NCI-H345 treated with DMSO at 0.1 percent for 48 hours (cell line): ENCODE data around the gene TBC1D22A.

Source experiments
- DNase-seq: peaks from one replicate; lab custom pipeline; 2025; ENCODE audit not compliant: unreplicated experiment; lab: John Stamatoyannopoulos, UW

Gene TBC1D22A

DNA sequence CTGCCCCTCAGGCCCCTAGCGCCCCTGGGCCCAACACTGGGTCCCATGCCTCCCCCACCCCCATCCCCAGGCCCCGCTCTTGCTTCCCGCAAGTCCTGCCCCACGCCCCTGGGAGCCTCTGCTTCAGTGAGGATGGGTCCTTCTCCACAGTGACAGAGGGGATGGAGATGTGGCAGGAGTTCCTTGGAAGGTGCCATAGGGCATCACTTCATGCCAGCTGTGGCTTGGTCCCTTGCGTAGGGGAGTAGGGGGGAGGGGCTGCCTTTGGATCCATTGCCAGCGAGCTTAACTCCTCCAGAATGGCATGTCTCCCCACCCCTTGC lies 9.5 kb upstream of the TBC1D22A start:
- DNase-seq: no peak

DNA sequence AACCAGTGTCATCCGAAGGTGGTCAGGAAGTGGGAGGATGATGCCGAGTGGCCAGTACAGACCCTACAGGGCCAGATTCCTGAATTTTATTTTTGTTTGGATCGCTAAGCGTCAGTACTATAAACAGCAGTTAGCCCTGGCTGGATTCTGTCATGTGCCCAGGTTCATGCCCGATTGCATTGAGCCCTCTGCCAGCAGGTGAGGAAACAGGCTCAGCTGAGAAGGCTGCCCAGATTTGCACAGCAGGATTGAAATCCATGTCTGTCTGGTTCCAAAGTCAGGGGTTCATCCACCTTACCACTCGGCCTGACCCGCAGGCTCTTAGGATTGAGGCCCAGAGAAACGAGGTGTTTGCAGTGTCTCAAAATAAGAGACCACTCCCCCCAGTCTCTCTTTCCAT lies 9.1 kb upstream of the TBC1D22A start:
- no peak for DNase-seq

DNA sequence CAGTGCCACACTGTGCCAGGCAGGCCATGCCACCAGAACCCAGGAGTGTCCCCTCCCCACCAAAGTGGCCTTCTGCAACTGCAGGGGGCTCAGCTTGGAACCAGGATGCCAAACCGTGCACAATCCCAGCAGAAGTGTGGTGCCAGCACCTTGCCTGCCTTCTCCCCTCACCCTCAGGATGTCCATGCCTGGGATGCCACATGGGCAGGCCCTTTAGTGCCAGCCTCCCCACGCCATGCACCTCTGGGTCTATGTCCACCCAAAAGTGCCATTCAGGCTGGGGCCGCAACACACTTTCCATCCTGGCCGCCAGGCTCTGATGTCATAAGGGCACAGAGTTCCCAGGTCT lies 8.7 kb upstream of the TBC1D22A start:
- DNase-seq: no peak

DNA sequence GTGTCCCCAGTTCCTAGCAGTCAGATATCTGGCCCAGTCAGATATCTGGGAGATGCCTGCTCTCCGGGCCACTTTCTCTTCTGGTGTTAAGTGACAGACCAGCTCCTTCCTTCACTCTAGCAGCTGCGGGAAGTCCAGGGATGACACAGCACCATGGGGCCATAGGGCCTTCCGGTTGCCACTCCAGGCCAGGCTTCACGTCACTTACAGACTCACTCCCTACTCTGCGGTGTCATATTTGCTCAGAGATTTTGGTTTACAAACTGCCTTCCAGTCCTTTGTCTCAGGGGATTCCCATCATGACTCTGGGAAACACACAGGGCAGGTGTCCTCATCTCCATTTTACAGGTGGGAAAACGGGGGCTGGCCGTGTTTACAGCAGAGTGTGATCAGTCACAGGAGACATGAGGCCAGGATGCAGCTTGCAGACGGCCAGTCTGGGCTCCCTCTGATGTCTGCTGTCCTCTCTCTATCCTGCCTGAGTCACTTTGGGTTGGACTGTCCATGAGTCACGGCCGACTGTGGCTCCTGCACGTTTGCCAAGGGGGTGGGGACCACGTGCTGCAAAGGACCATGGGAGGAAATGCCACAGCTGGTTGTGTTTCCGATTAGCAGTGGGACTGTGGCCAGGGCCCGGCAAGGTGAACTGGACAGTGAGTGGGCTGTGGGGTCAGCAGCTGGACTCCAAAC lies 8.2 kb upstream of the TBC1D22A start:
- DNase-seq: no peak

DNA sequence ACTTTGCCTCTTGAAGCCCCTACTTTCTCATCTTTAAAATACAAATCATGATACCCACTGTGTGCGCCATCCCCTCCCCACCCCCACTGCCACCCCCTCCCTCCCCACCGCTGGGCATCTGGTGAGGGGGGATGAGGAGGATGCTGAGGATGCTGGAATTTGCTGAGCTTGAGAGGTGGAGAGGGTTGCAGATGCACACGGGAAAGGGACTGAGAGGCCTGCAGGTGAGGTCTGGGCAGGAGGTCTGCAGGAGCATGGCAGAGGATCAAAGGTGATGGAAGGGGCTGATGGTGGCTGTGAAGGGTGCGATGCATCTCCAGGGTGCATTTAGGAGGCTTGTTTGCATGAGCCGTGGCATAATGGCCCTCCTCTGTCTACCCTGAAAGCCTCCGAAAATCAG lies 7.6 kb upstream of the TBC1D22A start:
- no peak for DNase-seq

DNA sequence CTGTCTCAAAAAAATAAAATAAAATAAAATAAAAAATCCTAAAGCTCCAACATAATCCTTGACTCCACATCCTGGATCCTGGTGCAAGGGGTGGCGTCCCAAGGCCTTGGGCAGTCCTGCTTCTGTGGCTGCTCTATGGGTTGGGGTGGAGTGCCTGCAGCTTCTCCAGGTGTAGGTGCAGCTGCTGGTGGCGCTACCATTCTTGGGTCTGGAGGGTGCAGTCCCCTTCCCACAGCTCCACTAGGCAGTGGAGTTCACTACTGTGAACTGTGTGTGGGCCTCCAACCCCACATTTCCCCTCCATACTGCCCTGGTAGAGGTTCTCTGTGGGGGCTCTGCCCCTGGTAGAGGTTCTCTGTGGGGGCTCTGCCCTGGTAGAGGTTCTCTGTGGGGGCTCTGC lies 6.9 kb upstream of the TBC1D22A start:
- DNase-seq: no peak

DNA sequence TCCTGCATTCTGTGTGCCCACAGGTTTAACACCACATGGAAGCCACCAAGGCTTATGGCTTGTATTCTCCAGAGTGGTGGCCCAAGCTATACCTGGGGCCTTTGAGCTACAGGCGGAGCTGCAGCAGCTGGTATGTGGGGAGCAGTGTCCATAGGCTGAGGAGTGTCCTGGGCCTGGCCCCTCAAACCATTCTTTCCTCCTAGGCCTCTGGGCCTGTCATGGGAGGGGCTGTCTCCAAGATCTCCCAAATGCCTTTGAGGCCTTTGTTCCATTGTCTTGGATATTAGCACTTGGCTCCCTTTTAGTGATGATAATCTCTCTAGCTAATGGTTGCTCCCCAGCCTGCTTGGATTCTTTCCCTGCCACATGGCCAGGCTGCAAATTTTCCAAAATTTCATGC lies 6.4 kb upstream of the TBC1D22A start:
- DNase-seq: no peak

DNA sequence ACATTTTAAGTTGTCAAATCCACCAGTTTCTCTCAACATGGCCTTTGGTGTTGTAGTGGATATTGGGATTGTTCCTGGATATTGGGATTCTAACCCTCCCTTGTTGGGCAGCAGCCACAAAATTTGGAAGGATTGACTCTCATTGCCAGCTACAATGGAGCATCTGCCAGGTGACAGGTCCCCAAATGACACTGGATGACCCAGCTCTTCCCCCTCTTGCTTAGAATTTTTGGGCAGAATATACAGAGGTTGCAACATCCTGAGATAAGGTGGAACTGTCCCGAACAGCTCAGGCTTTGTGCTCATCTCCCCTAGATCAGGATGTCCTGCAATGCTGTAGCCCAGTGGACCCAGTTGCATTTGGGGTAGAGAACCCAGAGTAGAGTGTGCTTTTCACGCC lies 5.3 kb upstream of the TBC1D22A start:
- no peak for DNase-seq

DNA sequence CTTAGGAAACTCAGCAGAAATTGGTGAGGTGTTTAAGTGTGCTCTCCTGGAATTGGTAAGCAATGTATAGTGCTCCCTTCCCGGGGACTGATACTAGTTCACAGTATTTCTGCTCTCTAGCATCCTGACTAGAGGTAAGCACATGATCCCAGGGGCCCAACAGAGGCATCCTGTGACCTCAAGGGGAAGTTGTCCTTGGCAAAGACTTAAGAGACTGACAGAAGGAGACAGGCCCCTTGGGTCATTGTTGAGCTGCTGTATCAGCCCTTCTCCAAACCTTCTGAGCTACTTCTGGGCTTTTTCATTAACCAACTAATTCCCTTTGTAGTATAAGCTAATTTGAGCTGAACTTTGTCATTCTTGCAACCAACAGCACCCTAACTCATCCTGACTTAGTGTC lies 4.3 kb upstream of the TBC1D22A start:
- no peak for DNase-seq

DNA sequence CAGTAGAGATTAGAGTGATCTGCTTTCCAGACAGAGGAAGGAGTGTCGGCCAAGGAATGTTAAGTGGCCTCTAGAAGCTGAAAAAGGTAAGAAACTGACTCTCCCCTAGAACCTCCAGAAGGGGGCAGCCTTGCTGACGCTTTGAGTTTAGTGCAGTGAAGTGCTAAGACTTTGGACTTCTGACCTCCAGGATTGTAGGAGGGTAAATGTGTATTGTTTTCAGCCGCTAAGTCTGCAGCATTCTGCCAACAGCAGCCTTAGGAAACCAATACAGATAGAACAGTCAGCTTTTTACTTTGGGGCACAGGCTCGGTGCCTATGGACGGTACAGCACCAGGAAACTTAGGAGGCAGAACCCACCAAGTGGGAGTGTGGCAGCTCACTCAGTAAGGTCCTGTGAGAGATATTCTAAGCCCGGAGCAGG lies 3.6 kb upstream of the TBC1D22A start:
- DNase-seq: no peak

DNA sequence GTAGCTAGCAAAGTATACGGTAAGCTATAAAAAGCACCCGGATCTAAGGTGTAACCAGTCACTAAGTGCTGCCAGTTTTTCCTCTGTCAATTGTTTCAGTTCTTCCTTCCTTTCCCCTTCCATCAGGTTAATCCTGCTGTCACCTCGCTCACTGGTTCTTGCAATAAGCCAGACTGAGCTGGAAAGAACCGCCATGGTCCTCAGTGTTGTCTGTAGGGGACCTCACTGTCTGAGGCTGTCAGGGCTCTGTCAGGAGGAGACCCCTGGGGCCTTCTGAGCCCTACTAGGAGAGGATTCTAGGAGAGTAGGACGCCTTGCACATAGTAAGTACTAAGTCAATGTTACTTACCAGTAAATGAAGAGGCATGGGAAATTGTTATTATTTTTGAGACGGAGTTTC lies 1.4 kb upstream of the TBC1D22A start:
- DNase-seq: no peak

DNA sequence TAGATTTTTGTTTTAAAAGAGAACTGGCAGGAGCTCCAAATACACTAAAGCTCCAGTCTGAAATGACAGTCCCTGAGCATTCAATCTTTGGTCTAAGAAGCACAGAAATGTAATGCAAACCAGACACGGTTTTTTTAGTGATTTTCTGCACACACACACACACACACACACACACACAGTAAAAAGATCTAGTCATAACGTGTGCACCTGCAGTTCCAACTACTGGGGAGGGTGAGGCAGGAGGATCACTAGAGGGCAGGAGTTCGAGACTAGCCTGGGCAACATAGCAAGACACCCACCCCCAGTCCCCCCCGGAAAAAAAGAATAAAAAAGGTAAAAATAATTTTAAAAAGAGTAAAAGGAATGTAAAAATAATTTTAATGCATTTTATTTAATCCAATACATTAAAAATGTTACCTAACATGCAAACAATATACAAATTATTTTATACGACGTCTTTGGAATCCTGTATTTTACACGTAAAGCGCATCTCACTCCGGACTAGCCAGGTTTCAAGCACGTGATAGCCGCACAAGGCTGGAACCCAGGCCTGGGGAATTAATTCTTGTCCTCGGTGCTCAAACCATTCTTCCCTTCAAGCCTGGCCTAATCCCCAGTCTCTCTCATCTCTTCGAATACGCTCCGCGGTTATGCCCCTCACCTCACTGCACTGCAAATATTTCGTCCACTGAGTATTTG lies 762 bp upstream of the TBC1D22A start:
- DNase-seq: no peak

DNA sequence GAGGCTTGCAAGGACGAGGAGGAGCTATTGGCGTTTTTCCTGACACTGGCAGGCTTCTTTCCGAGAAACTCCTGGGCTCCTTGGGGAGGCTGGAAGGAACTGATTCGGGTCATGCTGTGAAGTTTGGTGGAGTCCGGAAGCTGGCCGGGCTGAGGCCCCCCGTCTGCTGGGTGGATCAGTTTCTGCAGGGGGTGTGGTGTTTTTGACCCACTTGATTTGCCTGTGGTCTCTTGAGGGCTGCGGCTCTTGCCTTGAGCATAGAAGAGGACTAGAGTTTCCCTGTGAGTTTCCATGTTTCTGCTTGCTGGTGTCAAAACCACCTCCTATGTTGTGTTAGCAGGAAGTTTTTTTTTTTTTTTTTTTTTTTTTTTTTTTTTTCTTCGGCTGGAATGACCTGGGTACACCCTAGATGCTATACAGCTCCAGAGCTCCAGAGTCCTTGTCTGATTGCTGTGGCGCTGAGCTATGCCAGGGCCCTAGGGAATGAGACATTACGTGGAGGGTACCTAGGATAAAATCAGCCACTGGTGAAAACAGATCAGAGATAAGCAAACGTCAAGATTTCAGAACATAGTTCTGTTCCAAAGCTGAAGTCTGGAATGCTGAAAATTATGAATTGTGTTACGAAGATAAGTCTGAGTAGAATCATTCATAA lies 728 bp downstream of the TBC1D22A start:
- DNase-seq: no peak

DNA sequence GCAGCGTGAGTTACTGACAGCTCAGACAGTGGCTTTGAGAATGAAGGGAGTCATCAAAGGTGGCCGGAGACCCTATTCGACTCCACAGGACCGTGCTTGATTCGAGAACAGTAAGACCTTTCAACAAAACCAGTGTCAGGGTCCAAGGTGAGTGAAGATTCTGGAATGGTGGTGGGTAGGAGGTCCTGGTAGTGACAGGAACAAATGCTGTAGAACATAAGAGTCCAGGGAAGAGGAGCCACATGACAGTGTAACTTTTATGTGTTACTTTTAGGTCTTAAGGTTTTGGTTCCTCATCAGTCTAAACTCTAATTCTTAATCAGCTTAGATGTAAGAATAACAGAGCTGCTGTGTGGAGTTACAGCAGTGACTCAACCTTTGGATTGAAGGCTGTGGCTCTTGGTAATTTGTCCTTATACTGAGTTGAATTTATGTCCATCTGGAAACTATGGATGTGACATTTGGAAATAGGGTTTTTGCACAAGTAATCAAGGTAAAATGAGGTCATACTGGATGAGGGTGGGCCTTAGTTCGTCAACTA lies 1.8 kb downstream of the TBC1D22A start:
- no peak for DNase-seq

DNA sequence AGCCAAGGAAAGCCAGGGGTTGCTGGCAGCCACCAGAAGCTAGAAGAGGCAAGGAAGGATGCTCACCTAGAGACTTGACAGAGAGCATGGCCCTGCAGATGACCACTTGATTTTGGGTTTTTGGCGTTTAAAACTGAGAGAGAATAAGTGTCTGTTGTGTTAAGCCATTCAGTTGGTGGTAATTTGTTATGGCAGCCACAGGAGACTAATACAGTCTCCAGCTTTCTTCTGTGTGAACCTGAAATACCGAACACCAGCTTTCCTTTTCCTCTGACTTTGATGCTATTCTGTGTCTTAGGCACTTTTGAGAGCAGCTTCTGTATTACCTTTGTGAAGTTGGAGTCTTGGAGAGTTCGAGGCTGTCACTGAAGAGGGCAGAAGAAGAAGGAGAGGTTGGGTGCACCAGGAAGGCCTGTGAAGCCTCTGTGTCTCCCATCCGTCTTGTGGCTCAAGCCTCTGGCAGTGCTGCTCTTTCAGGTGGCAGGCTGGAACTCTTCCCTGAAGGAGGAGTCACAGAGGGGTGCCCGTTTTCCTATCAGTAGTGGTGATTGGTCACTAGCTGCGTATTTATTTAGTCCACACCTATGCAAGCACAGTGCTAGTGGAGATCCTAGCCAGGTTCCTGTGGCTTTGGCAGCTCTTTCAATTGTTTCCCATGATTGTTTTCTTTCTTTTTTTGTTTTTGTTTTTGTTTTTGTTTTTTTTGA lies 2.5 kb downstream of the TBC1D22A start:
- no peak for DNase-seq

DNA sequence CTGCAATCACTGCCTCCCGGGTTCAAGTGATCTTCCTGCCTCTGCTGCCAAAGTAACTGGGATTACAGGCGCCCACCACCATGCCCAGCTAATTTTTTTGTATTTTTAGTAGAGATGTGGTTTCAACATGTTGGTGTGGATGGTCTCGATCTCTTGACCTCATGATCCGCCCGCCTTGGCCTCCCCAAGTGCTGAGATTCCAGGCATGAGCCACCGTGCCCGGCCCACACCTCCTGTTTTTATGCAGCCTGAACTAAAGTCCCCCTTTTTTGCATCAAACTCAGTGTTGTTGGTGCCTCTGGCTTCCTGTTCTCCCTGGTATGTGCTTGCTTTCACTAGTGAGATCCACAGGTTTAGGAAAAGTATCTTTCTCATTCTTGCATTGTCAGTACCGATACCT lies 4.2 kb downstream of the TBC1D22A start:
- no peak for DNase-seq

DNA sequence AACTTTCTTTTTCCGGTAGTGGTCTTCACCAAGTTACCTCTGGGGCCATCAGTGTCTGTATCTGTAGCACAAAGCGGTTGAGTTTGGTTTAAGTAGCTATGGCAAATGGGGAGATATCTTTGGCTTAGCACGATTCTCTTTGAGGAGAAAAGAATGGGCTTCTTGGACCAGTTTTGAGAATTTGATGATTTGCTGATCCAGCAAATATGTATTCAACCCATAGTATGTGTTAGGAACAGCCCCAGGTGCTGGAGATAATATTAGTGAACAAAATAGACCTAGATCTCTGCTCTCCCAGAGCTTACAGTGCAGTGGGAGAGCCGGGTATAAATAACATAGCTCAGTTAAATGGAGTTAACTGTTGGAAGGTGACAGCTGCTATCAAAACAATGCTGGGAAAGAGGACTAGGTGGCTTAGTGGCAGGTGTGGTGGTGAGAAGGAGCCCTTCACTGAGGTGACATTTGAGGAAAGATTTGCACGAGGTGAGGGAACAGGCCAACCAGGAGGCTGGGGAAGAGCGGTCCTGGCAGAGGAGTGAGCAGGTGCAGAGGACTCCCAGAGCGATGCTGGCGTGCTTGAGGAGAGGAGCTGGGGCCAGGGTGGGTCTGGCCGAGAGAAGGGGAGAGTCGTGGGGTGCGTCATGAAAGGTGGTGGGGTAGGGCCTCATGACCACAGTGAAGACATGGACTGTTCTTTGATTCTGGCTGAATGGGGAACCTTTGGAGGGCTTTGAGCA lies 5.0 kb downstream of the TBC1D22A start:
- DNase-seq: no peak

DNA sequence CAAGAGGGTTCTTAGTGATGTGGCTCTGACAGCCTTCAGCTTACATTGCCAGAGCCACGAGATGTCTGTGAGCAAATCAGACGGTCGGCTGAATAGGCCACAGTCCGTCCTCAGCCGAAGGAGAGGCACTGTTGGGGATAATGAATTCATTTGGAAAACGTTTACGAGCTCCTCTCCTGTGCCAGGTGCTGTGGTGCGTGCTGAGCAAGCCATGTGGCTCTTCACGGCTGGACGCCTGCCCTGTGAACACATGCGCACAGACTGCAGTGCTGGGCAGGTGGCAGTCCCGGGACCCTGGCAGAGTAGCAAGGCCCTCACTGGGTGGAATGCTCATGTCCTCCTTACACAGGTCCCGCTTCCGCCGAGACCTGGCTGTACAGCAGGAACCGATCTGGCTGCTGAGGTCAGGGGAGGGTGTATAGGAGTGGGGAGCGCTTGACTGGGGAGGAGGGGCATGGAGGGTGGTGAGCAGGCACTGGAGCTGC lies 6.8 kb downstream of the TBC1D22A start:
- DNase-seq: peak; percentile 68

DNA sequence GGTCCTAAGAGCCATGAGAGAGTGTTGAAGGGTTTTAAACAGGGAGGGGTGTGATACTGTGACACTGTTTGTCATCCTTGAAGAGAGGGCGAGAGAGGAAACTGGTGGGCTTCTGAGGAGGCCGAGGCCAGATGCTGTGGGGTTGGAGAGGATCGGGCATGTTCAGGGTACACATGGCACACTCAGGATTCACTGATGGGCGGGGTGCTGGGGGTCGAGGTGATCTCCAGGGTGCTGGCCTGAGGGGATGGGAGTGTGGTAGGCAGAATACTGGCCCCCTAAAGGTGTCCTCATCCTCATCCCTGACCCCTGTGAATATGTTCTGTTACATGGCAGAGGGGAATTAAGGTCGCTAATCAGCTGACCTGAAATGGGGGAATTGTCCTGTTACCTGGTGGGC lies 7.3 kb downstream of the TBC1D22A start:
- DNase-seq: no peak

DNA sequence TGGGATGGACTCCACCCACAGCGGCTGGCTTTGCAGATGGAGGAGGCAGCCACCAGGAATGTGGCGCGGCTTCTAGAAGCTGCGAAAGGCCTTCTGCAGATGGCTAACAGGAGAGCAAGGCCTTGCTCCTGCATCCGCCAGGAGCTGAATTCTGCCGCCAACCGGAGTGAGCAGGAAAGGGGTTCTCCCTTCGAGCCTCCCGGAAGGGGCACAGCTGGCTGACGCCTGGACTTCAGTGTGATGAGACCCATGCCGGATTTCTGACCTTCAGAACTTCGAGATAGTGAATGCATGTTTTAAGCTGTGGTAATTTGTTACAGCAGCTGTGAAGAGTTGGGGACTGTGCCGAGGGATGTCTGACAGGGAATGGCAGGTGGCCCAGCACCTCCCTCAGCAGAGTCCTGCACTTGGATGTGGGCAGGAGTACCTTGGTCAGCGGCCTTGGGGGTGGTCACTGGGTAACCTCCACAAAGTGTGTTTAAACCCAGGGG lies 7.7 kb downstream of the TBC1D22A start:
- DNase-seq: no peak

DNA sequence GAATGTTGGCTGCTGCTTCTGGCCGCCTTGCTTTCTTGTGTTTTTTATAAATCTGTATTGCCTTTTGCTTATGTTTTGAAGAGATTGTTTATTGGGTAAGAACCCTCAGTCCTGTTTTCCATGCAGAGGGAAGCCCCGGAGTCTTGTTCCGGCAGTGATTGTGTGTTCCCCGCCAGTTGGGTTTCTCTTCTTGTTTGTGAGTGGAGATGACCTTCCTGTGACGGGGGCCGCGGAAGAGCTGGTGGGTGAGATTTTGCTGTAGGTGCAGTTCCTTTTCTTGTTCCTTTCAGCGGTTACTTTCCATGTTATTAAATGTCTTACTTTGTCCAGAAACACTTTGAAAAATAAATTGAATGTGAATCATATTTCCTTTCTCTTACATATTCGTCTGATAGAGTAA lies 8.3 kb downstream of the TBC1D22A start:
- DNase-seq: no peak
